ENCODE results near the gene HERC4. TPM values are rescaled to one million over a fixed set of nuclear protein-coding genes. Genes with fewer than 3 reads are reported as not detected.

HERC4 gene
- total and polyA plus RNA-seq, 7 donors: 8.8 to 29.4 (median 18.0) TPM

DNA sequence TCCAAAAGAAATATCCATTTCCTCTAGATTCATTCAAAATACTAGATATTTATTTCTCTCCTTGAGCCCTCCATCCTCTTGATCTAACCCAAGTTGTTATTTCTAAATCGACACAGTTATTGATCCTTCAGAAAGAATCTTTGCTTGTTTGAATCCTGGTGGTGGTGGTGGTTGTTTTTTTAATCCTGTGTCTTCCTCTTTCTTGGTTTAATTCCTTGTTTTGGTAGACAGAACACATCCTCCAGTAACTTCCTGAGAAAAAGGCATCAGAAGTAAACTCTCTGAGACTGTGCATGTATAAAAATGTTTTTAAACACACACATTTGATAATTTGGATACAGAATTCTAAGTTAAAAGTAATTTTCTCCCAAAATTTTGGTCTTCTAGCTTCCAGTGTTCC is 140.7 kb downstream of the HERC4 start:
- DNase-seq (no peak), ATAC-seq (no peak)
- Histone ChIP-seq H3K4me1 (no peaks in the 10 kb centered on the region), H3K36me3 (ENCODE audit: insufficient read depth in 1 of 2, low read depth in 1 of 2) (peaks cover 0 to 89% of the 10 kb centered on the region in 2 donors), H3K9me3 (no peaks in the 10 kb centered on the region), H3K4me3 (no peak overlapping the region), H3K27ac (no peak overlapping the region), H3K27me3 (ENCODE audit: insufficient read depth in 3 of 3, low read length in 2 of 3) (no peaks in the 10 kb centered on the region)
- intact Hi-C loops (cut with DNase I): no loop called here
- WGBS, 3 donors: 90 to 94% (median 93%) methylated on average over 1 of the region's 1 CpG
- TF ChIP-seq, protein P1, sequence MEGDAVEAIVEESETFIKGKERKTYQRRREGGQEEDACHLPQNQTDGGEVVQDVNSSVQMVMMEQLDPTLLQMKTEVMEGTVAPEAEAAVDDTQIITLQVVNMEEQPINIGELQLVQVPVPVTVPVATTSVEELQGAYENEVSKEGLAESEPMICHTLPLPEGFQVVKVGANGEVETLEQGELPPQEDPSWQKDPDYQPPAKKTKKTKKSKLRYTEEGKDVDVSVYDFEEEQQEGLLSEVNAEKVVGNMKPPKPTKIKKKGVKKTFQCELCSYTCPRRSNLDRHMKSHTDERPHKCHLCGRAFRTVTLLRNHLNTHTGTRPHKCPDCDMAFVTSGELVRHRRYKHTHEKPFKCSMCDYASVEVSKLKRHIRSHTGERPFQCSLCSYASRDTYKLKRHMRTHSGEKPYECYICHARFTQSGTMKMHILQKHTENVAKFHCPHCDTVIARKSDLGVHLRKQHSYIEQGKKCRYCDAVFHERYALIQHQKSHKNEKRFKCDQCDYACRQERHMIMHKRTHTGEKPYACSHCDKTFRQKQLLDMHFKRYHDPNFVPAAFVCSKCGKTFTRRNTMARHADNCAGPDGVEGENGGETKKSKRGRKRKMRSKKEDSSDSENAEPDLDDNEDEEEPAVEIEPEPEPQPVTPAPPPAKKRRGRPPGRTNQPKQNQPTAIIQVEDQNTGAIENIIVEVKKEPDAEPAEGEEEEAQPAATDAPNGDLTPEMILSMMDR (IDR thresholded peaks at IDR 0.05): no peak

DNA sequence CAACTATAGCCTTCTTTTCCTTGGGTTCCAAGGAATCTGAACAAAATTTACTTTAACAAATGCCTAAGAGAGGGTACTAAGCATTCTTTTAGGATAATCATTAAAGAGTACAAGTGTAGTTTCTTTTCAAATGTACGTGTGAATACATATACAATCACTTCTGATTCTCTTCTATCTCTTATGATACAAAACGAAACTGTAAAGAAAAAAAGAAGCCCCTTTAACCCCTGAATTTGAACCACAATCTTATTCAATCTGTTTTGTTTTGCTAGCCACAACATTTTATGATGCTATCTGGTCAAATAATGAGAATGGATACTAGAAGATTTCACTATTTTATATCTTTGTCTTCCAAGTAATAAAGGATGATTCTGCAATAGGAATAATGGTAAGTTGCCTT is 141.9 kb downstream of the HERC4 start:
- no peaks in the 10 kb centered on the region for H3K27me3 ChIP-seq (ENCODE audit: insufficient read depth in 3 of 3, low read length in 2 of 3)
- DNase-seq: no peak
- no peaks in the 10 kb centered on the region for H3K9me3 ChIP-seq
- H3K4me3 ChIP-seq: no peak overlapping the region
- ATAC-seq: no peak
- H3K27ac ChIP-seq: no peak overlapping the region
- H3K36me3 ChIP-seq (ENCODE audit: insufficient read depth in 1 of 2, low read depth in 1 of 2): peaks cover 0 to 90% of the 10 kb centered on the region in 2 donors
- TF ChIP-seq, protein P1 (IDR thresholded peaks at IDR 0.05): no peak
- intact Hi-C loops (cut with DNase I): no loop called here
- 92 to 94% (median 94%) methylated on average over 2 of the region's 2 CpGs for WGBS, 3 donors
- no peaks in the 10 kb centered on the region for H3K4me1 ChIP-seq

DNA sequence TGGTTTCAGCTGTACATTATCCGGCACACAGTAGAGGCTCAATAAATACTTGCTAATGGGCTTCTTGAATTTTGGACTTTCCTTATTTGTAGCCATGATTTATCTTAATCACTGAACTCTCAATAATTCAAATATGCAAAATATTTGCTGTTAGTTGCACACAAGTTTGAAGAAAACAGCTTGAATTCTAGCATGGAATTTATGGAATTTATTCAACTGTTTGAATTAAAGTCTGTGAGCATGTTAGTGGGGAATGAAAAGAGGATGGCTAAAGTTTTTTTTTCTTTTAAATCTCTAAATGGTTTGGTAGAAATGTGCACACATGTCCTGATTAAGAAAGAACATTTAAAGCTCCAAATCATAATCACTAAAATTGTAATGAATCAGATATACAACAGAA is 148.1 kb downstream of the HERC4 start:
- Histone ChIP-seq H3K4me3 (no peak overlapping the region), H3K4me1 (no peaks in the 10 kb centered on the region), H3K9me3 (no peaks in the 10 kb centered on the region), H3K27me3 (ENCODE audit: insufficient read depth in 3 of 3, low read length in 2 of 3) (no peaks in the 10 kb centered on the region), H3K27ac (no peak overlapping the region), H3K36me3 (ENCODE audit: insufficient read depth in 1 of 2, low read depth in 1 of 2) (peaks cover 0 to 96% of the 10 kb centered on the region in 2 donors)
- DNase-seq (no peak), ATAC-seq (no peak)
- intact Hi-C loops (cut with DNase I): no loop called here
- TF ChIP-seq, protein P1 (IDR thresholded peaks at IDR 0.05): no peak
- 97 to 100% (median 100%) methylated on average over 1 of the region's 1 CpG for WGBS, 3 donors

DNA sequence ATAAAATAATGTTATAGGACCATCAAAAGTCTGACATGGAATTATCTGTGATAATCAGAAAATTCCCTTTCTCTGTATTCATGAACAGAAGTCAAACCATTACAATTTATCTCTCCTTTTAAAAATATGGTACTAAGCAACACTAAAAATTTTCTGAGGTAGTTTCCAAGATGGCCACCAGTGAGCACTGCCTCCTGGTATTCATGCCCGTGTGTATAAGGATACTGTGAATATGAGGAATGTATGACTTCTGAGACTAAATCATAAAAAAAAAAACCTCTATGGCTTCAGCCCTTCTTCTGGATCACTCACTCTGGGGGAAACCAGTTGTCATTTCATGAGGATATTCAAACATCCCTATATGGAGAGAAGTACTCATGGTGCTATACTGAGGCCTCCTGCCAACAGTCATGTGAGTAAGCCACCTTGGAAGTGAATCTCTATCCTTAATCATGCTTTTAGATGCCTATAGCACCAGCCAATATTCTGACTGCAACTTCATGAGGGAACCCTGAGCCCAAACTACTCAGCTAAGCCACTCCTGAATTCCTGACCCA is 149.6 kb downstream of the HERC4 start:
- no peak overlapping the region for H3K4me3 ChIP-seq
- H3K36me3 ChIP-seq (ENCODE audit: insufficient read depth in 1 of 2, low read depth in 1 of 2): peaks cover 0 to 90% of the 10 kb centered on the region in 2 donors
- TF ChIP-seq, protein P1 (IDR thresholded peaks at IDR 0.05): no peak
- H3K4me1 ChIP-seq: no peaks in the 10 kb centered on the region
- ATAC-seq: peak in 2 of 4 donors; percentile 34 to 69
- 76 to 88% (median 81%) methylated on average over 1 of the region's 1 CpG for WGBS, 3 donors
- no peak for DNase-seq
- H3K9me3 ChIP-seq: no peaks in the 10 kb centered on the region
- H3K27ac ChIP-seq: no peak overlapping the region
- H3K27me3 ChIP-seq (ENCODE audit: insufficient read depth in 3 of 3, low read length in 2 of 3): no peaks in the 10 kb centered on the region
- intact Hi-C loops (cut with DNase I): no loop called here

DNA sequence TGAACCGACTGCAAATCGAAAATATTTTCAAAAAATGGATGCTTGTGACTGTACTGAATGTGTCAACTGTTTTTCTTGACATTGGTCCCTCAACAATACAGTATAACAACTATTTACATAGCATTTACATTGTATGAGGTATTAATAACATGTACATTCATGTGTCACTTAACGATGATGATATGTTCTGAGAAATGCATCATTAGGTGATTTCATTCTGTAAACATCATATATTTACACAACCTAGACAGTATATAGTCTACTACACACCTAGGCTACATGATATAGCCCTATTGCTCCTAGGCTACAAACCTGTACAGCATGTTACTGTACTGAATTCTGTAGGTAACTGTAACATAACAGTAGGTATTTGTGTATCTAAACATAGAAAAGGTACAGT is 150.9 kb downstream of the HERC4 start:
- no peaks in the 10 kb centered on the region for H3K27me3 ChIP-seq (ENCODE audit: insufficient read depth in 3 of 3, low read length in 2 of 3)
- H3K27ac ChIP-seq: no peak overlapping the region
- 94 to 97% (median 97%) methylated on average over 3 of the region's 3 CpGs for WGBS, 3 donors
- no peak for ATAC-seq
- intact Hi-C loops (cut with DNase I): no loop called here
- H3K9me3 ChIP-seq: no peaks in the 10 kb centered on the region
- TF ChIP-seq, protein P1 (IDR thresholded peaks at IDR 0.05): no peak
- DNase-seq: no peak
- H3K4me1 ChIP-seq: no peaks in the 10 kb centered on the region
- no peak overlapping the region for H3K4me3 ChIP-seq
- peaks cover 4 to 88% of the 10 kb centered on the region in 2 donors for H3K36me3 ChIP-seq (ENCODE audit: insufficient read depth in 1 of 2, low read depth in 1 of 2)

Measured in psoas muscle (tissue), 8 donors.